Tibial artery (tissue), 4 donors: ENCODE results near the gene BIN2.

ENCODE experiments used
- DNase-seq, 2 donors: peaks; one replicate each; pipeline ENCODE4 v3.0.0-alpha.2; 2019
- H3K27ac ChIP-seq, 2 donors: fragments of 200-600 bp; sonication (generic) in 1 of 2; 1 replicate in 1 of 2; 2 replicates in 1 of 2; pipeline ENCODE4 v1.5.1; 2018 to 2019; ENCODE audit warnings: mild to moderate bottlenecking in 1 of 2
- H3K27me3 ChIP-seq, 2 donors: fragments of 200-600 bp; sonication (generic) in 1 of 2; one replicate each; pipeline versions ENCODE4 v1.5.1 to v1.6.0; 2016 to 2019
- H3K36me3 ChIP-seq, 3 donors: fragments of 200-600 bp; sonication (generic) in 2 of 3; one replicate each; pipeline ENCODE4 v1.5.1; 2016 to 2019; ENCODE audit warnings: mild to moderate bottlenecking in 2 of 3
- H3K4me1 ChIP-seq, 4 donors: fragments of 200-600 bp; sonication (generic) in 2 of 4; 1 replicate in 3 of 4; 2 replicates in 1 of 4; pipeline ENCODE4 v1.5.1; 2016 to 2019
- H3K4me3 ChIP-seq, 2 donors: fragments of 200-600 bp; sonication (generic) in 1 of 2; 1 replicate in 1 of 2; 2 replicates in 1 of 2; pipeline ENCODE4 v1.5.1; 2018 to 2019; ENCODE audit warnings: mild to moderate bottlenecking in 2 of 2
- H3K9me3 ChIP-seq, 3 donors: fragments of 200-600 bp; sonication (generic) in 1 of 3; one replicate each; pipeline ENCODE4 v1.5.1; 2016 to 2019
- intact Hi-C: fragments of 100-400 bp; cut with DNase I; formaldehyde crosslinking; loops from one replicate; pipeline ENCODE4 v1.15.0; 2023; ENCODE audit warnings: low total_unique reads
- TF ChIP-seq, protein P1 (sequence below), 2 experiments: fragments of 200-600 bp in 1 of 2; fragments of 450-650 bp in 1 of 2; IDR thresholded peaks; one replicate each; pipeline ENCODE4 v1.5.1; 2017 to 2019; ENCODE audit warnings: antibody characterized with exemption in 2 of 2, mild to moderate bottlenecking in 1 of 2, moderate library complexity in 1 of 2

The BIN2 gene

DNA sequence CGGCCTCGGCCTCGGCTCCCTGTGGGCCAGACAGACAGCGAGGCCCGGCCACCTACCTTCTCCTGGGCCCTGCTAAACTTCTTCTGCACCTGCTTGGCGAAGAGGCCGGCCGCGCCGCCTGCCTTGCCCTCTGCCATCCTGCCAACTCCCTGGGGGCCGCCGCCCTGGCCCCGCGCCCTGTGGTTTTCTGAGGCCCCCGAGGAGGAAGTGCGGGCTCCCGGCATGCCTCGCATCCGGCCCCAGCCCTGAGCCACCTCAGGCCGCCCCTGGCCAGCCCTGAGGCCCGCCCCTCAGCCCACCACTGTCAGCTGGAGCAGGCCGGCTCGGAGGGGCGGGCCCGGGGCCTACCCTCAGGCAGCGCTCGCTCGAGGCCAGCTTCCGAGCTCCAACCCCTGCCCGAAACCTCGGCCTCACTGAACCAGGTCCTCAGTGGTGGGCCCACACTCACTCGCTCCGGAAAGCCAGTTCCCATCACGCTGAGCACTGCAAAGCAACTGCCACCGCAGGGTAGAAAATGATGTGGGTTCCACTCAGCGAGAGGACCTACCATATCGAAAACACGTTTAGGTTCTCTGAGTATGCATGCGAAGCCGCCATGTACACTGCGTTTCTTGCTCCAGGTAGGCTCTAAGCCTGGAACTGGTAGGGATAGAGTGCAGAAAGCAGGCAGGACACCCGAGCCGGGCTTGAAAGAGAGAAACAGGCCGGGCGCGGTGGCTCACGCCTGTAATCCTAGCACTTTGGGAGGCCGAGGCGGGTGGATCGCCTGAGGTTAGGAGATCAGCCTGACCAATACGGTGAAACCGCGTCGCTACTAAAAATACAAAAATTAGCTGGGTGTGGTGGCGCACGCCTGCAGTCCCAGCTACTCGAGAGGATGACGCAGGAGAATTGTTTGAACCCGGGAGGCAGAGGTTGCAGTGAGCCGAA, at the start of gene BIN2:
Gene BIN2, minus strand, starts transcription at position 209 of the 930 bp plus-strand sequence. Its CDS starts 72 bp downstream, at position 137.
- TF ChIP-seq, protein P1, sequence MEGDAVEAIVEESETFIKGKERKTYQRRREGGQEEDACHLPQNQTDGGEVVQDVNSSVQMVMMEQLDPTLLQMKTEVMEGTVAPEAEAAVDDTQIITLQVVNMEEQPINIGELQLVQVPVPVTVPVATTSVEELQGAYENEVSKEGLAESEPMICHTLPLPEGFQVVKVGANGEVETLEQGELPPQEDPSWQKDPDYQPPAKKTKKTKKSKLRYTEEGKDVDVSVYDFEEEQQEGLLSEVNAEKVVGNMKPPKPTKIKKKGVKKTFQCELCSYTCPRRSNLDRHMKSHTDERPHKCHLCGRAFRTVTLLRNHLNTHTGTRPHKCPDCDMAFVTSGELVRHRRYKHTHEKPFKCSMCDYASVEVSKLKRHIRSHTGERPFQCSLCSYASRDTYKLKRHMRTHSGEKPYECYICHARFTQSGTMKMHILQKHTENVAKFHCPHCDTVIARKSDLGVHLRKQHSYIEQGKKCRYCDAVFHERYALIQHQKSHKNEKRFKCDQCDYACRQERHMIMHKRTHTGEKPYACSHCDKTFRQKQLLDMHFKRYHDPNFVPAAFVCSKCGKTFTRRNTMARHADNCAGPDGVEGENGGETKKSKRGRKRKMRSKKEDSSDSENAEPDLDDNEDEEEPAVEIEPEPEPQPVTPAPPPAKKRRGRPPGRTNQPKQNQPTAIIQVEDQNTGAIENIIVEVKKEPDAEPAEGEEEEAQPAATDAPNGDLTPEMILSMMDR (IDR thresholded peaks at IDR 0.05) = no peak
- Histone ChIP-seq H3K9me3 (no peaks in the 10 kb centered on the region), H3K4me3 (peak within 1 kb of the TSS; percentile 28 to 33), H3K27me3 (peaks cover 0 to 13% of the 10 kb centered on the region in 2 donors), H3K36me3 (no peaks in the 10 kb centered on the region), H3K4me1 (no peaks in the 10 kb centered on the region), H3K27ac (no peak within 1 kb of the TSS)
- intact Hi-C loops = no loop called here
- DNase-seq = peak; percentile 37 to 68

DNA sequence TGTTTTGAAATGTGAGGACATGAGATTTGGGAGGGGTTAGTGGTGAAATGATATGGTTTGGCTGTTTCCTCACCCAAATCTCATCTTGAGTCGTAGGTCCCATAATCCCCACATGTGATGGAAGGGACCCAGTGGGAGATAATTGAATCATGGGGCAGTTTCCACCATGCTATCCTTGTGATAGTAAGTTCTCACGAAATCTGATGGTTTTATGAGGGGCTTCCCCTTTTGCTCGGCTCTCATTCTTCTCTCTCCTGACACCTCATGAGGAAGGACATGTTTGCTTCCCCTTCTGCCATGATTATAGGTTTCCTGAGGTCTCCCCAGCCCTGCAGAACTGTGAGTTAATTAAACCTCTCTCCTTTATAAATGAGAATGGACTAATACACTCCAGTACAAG, 49.2 kb upstream of the BIN2 start:
- TF ChIP-seq, protein P1 (IDR thresholded peaks at IDR 0.05) = no peak
- Histone ChIP-seq H3K4me3 (no peak overlapping the region), H3K27me3 (no peaks in the 10 kb centered on the region), H3K4me1 (peaks cover 0 to 13% (median 5%) of the 10 kb centered on the region in 4 donors), H3K27ac (no peak overlapping the region), H3K36me3 (no peaks in the 10 kb centered on the region), H3K9me3 (no peaks in the 10 kb centered on the region)
- no peak for DNase-seq
- intact Hi-C loops = no loop called here

DNA sequence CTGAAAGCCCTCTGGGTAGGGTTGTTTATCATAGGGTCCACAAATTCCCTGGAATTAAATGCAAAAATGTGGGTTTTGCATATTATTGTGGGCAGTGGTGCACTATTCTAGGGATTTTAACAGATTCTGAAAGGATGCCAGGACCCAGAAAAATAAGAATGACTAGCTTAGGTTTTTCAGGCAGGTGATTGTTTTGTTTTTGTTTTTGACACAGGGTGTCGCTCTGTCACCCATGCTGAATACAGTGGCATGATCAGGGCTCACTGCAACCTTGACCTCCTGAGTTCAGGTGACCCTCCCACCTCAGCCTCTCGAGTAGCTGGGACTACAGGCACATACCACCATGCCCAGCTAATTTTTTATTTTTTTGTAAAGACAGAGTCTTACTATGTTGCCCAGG, 48.0 kb upstream of the BIN2 start:
- H3K9me3 ChIP-seq = no peaks in the 10 kb centered on the region
- H3K36me3 ChIP-seq = no peaks in the 10 kb centered on the region
- H3K4me1 ChIP-seq = peaks cover 0 to 13% (median 5%) of the 10 kb centered on the region in 4 donors
- no peak overlapping the region for H3K4me3 ChIP-seq
- peak overlapping the region; percentile 45 to 49 for H3K27ac ChIP-seq
- intact Hi-C loops = no loop called here
- TF ChIP-seq, protein P1 (IDR thresholded peaks at IDR 0.05) = no peak
- no peak for DNase-seq
- no peaks in the 10 kb centered on the region for H3K27me3 ChIP-seq

DNA sequence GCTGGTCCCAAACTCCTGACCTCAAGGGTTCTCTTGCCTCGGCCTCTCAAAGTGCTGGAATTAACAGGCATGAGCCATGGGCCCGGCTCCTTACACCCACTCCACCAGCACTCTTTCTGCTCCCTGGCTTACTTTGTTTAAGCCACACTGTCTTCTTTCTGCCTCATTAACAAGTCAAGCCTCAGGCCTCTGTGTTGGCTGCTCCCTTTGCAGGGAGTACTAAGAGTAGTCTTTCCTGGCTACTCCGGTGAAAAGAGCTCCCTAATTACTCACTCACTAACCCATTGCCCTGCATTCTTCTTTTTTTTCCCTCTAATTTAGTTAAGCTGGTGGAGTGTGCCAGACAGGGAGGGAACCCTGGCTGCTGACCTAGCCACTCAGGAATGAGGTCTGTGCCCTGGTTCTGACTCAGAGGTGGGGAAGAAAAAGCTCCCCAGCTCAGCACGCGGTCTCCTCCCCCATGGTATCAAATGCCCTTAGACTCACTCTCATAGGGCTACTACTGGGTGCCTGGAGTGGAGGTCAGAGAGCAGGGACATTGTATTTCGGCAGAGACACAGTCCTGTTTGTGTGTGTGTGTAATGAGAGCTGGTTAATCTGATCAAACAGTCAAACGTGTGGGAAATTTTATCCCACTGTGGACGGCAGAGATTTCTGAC, 47.5 kb upstream of the BIN2 start:
- H3K9me3 ChIP-seq = no peaks in the 10 kb centered on the region
- TF ChIP-seq, protein P1 (IDR thresholded peaks at IDR 0.05) = no peak
- peaks cover 0 to 13% (median 5%) of the 10 kb centered on the region in 4 donors for H3K4me1 ChIP-seq
- intact Hi-C loops = no loop called here
- peak overlapping the region; percentile 45 to 49 for H3K27ac ChIP-seq
- no peaks in the 10 kb centered on the region for H3K36me3 ChIP-seq
- H3K27me3 ChIP-seq = no peaks in the 10 kb centered on the region
- no peak overlapping the region for H3K4me3 ChIP-seq
- DNase-seq = peak; percentile 75 to 90

DNA sequence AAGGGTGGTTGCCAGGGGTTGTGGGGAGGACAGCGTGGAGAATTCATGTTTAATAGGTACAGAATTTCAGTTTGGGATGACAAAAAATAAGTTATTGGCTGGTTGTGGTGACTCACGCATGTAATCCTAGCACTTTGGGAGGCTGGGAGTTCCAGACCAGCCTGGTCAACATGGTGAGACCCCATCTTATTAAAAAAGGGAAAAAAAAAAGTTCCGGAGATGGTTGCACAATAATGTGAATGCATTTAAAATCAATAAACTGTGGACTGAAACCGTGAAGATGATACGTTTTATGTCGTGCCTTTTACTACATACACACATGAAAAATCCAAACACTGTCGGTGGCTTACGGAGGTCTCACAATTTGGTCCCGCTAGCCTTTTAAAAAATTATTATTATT, 46.7 kb upstream of the BIN2 start:
- peaks cover 0 to 13% (median 5%) of the 10 kb centered on the region in 4 donors for H3K4me1 ChIP-seq
- H3K27me3 ChIP-seq = no peaks in the 10 kb centered on the region
- intact Hi-C loops = no loop called here
- no peaks in the 10 kb centered on the region for H3K36me3 ChIP-seq
- H3K9me3 ChIP-seq = no peaks in the 10 kb centered on the region
- no peak for DNase-seq
- H3K27ac ChIP-seq = no peak overlapping the region
- TF ChIP-seq, protein P1 (IDR thresholded peaks at IDR 0.05) = no peak
- H3K4me3 ChIP-seq = no peak overlapping the region
